NB4 (cell line): Measurements from ENCODE around the gene NIN.
A peak's percentile ranks its signal among the peaks of the same experiment; 100 is the strongest.

ENCODE experiments used
- CTCF ChIP-seq: IDR thresholded peaks from one replicate; pipeline ENCODE4 v1.5.1; 2012; ENCODE audit warnings: low read depth, low read length
- MAX ChIP-seq: IDR thresholded peaks from 2 replicates; pipeline ENCODE4 v1.6.1; 2011; ENCODE audit warnings: low read depth, low read length

GRCh38 chr14:50813544-50813863 is 17.5 kb downstream of the NIN start:
- no peak for TF ChIP-seq CTCF
- peak; percentile 89 for TF ChIP-seq MAX
